GM18498 (cell line): ENCODE results near the gene DHRS3.

Experiments
- ATAC-seq: cut with Tn5 transposase; IDR thresholded peaks from one replicate; pipeline ENCODE4 v1.9.1; 2021; ENCODE audit warnings: mild to moderate bottlenecking, moderate library complexity; ENCODE audit not compliant: unreplicated experiment

DHRS3 gene

DNA sequence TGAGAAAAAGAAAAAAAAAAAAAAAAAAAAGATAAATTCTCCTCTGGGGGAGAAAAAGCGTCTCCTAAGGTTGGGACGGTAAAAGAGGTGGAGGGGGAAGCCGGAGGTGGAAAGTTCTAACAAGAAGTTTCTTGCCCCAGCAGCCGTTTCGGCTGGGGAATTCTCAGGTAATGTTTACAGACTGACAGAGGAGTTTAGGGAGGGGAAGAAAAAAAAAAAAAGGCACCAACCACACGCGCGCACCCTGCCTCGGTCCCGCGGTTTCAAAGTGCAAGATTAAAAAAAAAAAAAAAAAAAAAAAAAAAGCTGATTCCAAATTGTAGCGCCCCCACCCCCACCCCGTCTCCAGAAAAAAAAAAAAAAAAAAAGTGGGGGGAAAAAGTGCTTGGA lies 504 bp downstream of the DHRS3 start:
- ATAC-seq: no peak

DNA sequence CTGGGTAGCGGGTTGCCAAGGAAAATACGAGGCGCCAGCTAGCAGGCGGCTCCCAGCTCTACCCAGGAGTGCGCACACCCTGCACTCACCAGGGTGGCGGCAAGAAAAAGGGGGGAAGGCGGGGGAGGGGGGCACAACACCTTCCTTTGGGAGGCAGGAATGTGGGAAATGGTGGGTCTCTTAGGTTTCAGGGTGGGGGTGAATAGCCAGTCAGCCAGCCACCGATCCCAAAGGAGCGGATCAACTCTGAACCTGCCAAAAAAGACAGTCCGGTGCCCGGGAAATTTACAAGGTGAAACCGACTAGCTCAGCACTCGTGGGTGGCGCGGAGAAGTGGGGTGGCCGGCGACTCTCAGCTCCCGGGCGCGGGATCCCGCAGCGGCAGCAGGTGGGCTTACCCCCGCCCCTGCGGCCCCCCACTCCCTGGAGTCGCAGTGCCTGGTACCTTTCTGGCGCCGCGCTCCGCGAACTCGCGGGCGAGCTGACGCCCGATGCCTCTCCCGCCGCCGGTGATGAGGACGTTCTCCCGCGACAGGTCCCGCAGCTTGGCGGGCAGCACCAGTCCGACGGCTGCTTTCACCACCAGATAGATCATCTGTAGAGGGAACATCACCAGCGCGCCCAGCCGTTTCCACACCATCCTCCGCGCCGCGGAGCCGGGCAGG lies 1.2 kb downstream of the DHRS3 start:
- no peak for ATAC-seq

DNA sequence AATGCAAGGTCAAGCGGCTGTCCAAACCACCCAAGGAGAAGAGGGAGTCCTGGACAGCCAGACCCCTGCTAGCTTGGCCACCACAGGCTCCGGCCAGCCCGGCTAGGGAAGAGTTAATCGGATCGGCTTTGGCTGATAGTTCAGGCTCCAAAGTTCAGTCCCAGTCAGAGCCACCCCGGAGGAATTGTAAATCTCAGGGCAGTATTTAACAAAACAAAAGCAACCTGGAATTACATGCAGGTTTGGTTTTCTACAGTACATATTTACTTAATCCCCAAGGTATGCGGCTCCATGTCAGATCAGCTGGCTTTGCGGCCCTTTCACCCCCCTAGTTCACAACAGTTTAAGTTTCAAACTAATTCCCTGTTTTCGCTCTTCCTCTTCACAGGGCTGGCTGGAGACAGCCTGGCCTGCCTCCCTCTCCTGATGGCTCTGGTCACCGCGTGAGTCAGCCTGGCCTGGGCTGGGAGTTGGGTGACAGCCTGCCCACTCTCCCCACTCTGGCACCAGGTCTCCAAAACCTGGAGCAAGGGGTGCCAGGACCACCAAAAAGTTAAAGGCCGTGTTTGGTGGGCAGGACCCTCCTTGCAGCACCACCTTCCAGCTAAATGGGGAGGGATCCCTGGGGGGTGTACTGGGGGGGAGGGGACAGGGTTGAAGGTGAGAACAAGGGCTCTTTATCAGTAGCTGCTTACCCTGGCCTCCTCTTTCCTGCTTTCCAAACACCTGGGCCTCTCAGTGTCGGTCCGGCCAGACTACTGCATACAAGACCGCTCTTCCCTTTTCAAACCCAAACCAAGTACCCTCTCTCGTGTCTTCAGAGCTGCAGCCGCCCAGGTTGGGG lies 1.9 kb downstream of the DHRS3 start:
- ATAC-seq: no peak

DNA sequence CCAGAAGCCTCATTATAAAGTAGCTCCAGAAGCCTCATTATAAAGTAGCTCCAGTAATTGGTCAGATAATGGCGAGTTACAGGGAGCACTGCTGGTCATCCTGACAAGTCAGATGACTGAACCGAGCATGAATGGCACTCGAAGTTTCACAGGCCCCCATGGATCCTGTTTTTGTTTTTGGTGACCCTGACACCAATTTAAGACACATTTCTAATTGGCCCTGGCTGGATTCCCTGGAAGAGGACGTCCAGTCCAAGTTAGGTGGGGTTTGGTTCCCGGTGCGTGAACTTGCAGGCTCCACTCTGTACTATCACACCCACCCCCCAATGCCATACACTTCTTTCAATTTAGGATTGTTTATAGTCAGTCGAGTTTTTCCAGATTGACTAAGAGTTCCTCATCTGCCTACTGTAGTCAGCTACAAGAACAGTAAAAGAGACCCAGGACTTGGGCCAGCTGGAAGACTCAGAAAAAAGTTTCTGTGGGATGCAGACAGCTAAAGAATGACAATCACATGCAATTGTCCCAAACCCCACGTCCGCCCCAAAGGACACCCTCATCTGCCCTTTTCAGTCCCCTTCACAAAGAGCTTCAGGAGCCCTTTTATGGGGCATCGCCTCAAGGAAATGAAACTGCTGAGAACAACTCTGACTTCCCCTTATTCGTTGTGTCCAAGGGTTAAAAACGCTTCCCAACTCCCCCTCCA lies 2.7 kb downstream of the DHRS3 start:
- ATAC-seq: no peak

DNA sequence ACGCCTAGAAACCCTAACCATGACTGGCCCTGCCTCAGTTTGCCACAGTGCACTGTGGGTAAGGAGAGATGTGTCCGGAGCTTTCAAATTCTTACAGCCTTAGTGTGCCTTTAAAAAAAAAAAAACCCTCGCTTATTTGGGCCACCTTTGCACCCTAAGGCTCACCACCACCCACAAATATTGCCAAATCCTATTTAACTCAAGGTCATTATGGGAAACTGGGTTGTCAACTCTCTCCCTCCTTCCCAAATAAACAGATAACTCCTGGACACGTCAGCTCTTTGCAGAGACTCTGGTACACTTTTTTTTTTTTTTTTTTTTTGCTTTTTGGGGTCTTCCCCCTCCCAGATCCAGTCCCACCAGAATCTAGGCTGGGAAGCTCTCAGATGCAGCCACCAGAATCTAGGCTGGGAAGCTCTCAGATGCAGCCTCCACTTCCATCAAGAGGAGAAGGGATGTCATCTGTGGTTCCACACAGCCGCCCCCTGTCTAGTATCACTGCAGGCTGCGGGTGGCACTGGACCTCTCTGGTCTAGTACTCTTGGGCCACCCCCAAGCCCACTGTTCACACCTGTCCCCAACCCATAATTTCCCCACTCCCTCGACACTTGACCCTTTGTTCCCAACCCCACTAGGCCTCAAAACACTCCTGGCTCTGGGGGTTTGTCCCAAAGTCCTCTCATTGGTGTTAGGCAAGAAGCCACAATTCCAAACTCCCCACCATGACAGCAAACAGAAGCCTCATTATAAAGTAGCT lies 3.4 kb downstream of the DHRS3 start:
- ATAC-seq: no peak

DNA sequence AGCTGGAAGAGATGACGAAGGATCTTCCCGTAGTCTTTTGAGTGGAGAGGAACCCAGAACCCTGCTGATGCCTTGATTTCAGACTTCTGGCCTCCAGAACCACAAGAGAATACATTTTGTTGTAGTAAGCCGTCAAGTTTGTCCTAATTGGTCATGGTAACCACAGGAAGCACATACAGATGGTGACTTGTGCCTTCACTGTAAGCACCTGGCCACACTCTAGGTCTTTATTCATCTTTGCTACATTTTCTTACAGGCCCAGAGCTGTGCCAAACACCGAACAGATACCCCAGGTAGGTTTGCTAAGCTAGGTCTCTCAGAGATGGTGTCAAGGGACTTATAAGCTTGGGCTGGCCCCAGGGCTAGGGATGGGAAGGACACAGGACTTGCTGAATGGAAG lies 4.8 kb downstream of the DHRS3 start:
- no peak for ATAC-seq

DNA sequence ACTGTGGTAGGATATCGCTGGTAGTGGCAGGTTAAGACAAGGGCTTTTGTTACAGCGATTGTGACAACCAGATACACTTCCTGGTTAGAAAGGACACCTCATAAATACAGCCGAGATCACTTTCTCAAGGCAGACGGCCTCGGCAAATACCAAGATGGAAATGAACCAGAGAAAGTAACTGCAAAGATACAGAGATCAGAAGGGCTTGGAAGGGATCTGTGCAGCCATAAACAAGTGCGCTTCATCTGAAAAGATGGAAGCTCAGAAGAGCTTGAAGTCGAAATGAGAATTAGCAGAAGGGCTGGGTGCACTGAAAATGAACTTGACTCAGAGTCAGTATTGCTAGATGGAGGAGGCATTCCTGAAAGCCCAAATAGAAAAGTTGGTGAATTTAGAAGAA lies 7.1 kb downstream of the DHRS3 start:
- ATAC-seq: no peak

DNA sequence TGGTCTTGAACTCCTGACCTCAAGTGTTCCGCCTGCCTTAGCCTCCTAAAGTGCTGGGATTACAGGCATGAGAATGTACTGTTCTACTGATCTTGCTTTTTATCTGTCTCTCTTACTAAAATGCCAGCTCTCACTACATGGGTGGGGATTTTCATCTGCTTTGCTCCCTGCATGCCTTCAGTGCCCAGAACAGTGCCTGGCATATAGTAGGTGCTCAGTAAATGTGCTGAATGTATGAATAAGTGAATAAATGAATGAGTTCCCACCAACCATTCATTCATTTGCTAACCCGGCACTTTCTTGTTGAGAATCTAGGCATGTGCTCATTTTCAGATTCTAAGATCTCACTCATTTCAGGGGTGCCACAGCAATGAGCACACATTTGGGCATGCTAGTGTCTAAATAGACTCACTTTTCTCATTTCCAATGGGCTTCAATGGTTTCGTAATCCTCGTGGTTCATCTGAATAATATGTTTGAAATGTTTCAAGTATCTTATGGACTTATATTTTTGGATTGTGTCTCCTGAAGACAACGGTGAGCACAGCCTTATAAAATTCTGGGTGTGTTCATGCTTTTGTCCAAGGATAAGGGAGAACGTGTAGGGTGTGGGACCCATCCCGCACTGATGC lies 7.6 kb downstream of the DHRS3 start:
- no peak for ATAC-seq

DNA sequence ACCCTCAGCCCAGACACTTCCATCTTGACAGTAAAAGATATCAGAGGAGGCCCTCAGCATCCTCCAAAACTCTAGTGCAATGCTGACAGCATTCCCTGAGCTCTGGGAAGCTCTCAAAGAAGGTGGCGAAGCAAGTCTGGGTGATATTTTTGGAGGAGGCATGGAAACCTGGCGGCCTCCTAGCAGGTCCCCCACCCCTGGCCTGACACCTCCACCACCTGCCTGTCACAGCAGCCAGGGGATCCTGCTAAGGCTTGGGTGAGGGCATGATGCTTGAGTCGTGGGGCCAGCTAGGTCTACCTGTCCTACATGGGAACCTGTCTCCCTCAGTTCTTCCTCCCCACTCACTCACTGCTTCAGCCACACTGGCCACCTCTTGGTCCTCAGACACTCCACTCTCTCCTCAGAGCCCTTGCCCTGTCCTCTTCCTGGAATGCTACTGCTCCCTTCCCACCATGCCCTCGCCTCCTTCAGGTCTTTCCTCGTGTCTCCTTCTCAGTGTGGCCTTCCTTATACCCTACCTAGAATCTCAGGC lies 8.5 kb downstream of the DHRS3 start:
- ATAC-seq: no peak

DNA sequence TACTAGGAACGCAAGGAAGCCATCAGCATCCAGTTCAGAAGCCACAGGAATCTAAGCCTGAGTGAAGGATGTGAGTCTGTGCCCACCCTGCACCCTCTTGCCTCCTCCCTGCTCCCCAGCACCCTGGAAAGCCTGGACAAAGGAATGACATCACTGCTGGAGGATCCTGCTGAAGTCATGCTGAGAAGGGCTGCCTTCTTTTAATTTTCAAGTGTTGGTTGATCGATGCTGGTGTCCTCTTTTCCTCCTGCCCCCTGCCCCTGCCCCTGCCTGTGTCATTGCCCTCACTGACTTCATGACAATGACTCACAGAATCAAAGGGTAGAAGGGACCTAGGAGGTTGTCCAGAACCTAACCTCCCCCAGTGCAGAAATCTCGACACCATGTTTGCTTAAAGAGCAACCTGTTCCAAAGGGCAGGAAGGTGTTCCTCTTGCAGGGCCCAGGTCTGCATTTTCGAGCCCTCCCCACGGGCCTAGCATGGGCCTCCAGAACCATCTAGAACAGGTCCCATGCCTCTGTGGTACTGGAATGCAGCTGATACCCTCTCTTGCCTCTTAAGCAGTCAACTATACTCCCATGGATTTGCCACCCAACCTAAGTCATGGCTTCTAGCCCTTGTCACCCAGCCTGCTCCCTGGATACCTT lies 9.6 kb downstream of the DHRS3 start:
- ATAC-seq: no peak

DNA sequence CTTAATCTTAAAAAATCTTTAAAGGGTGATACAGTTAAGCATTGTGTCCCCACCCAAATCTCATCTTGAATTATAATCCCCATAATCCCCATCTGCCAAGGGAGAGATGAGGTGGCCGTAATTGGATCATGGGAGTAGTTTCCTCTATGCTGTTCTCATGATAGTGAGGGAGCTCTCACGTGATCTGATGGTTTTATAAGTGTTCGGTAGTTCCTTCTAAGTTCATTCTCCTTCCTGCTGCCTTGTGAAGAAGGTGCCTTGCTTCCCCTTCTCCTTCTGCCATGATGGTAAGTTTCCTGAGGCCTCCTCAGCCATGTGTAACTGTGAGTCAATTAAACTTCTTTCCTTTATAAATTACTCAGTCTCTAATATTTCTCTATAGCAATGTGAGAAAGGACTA lies 10.7 kb downstream of the DHRS3 start:
- no peak for ATAC-seq

DNA sequence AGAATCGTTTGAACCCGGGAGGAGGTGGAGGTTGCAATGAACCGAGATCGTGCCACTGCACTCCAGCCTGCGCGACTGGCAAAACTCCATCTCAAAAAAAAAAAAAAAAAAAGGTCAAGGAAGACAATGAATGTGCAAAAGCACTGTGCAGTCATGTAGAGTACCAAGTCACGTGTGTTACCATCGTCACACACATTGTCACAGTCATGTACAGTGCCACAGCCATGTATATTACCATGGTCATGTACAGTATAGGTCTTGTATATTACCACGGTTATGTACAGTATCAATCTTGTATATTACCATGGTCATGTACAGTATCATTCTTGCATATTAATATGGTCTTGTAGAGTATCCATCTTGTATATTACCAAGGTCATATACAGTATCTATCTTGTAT lies 13.0 kb downstream of the DHRS3 start:
- ATAC-seq: no peak

DNA sequence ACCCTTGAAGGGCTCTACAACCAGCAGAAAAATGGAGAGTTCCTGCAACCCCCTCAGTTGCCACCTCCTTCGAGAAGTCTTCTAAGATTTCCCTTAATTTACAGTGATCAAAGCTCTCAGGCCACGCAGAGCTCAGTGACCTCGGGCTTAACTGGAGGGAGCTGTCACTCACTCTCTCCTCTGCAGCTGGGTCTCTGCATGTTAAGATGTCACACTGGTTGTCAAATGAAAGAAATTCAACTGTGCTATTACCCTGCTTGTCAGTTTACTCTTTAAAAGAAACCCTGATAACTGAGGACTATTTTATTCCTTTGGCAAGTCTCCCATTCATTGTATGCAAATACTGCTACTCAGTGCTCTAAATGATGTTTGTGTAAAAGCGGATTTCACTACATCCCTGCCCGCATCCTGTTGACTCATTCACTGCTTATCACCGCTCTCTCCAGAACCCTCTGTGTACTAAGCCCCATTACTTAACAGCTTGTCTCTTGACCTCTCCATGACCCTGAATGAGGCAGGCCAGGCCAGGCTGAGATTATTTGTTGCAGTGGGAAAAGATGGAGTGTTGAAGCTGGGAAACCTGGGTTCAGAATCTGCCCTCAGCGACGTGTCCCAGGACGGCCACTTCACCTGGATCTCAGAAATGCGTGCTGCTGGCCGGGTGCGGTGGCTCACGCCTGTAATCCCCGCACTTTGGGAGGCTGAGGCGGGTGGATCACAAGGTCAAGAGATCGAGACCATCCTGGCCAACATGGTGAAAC lies 13.7 kb downstream of the DHRS3 start:
- ATAC-seq: peak; percentile 60

DNA sequence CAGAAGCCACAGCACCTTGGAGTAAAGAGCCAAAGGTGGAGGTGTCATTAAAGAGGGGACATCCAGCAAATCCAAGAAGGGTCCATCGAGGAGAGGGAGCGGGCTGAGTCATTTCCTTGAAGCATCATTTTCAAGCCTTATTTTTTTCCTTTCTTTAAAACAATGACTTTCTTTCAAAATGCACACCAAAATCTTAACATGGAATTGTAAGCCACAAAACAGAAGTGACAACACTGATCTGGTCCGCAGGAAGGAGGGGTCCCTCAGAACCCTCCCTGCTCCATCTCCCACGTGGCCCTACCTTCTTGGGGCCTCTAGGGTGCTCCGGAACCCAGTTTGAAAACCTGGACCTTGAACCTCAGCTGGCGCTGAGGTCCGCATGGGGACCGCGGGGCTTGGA lies 14.8 kb downstream of the DHRS3 start:
- ATAC-seq: no peak

DNA sequence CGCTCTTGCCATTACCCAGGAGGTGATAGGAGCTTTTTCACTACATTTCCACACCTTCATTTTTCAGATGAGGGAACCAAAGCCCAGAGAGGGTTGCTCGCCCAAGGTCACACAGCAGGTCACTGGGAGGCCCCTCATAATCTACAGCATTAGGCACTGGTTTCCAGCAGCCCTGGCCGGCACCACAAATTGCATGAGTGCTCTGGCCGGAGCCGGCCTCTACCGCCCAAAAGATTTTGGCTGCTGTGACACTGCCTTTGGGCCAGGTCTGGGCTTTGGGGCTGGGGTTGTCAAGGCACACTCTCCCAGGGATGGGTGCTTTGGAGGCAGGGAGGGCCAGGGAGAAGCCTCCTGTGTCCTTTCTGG lies 15.4 kb downstream of the DHRS3 start:
- no peak for ATAC-seq

DNA sequence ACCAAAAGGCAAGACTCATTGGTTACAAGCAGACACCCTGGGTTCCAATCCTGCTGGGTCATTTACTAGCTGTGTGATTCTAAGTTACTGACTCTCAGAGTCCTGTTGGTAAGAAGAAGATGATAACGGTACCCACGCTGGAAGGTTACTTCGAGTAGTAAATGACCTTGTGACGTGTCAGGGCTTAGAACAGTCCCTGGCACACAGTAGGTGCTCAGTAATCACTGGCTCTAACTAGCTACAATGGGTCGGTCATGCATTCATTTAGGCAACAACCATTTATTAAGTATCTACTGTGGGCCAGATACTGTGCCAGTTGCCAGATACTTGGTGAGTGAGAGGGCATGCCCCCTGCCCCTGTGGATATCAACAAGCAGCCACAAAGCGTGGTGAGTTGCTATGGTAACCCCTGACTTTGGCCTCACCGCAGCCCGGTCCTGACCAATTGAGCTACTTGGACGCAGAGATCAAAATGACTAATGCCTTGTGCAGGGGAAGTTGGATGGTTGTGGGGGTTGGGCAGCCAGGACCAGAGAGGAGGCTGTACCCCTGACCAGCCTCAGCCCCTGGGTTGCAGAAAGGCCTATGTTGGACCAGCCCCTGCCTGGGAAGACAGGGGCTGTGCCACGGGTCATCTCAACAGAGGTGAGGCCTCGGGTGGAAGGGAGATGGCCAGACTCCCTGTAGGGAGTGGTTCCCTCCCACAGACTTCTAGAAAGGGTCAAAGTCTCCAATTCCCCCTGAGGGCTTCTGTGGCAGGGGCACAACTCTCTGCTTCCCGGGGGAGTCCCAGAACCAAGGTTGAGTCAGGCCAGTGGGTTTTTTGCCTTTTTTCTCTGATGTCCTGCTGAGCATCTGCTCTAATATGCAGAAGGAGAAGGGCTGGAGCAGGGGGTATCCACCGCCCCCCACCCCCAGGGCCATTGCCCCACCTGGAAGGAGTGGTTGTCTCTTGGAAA lies 16.0 kb downstream of the DHRS3 start:
- no peak for ATAC-seq

DNA sequence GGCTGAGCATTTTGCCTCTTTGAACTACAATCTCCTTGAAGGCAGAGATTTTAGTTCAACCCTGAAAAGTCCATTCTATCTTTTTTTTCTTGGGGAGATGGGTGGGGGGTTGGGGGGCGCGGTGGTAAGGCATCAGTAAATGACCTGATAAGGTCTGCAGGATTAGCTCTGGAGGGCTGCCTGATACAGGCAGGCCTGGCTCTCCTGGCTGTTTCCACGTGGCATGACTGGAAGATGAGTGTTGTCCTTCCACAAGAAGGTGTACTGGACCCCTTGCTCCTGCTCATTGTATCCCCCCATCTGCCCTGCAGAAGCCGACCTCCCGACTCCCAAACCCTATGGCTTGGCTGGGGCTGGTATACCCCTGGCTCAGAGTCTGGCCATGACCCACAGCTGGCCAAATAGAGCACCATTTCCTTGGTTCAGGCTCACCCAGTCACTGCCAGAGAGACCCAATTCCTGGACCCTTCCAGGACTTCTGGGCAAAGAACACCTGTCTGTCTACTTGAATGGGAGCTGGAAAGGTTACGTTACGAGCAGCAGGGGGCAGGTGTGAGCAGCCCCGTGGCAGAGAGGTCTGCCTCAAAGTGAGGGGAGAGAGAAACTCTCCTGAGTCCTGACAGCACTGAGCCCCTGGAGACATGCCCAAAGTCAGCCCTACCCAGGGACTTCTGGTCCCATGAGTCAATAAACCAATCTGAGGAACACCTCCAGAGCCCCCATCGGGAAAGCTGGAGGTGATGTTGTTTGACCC lies 17.0 kb downstream of the DHRS3 start:
- ATAC-seq: no peak

DNA sequence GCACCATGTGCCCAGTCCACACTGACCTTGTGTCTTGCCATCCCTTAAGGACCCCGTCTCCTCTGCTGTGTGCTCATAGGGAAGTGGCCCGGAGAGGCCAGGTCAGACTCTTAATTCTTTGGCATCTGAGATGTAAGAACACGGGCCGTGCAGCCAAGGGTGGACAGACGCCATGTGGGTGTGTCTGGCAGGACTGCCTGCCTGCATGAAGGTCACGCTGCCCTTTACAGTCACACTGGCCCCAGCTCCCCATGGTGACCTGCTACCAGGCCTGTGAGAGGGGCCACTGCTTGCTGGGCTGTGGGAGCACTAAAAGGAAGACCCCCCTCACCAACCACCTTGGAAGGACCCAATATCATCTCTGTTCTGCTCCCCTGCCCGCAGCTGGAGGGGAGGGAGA lies 17.7 kb downstream of the DHRS3 start:
- ATAC-seq: no peak
